Trophoblast cell (in vitro differentiated cells and primary cell): ENCODE data around the gene CADPS2.

Experiments used
- DNase-seq, 2 donors: peaks; one replicate each; pipeline ENCODE4 v3.0.0-alpha.2; 2016
- H2AFZ ChIP-seq: 2 replicates; pipeline ENCODE4 v1.6.1; 2013; ENCODE audit warnings: low read length, moderate library complexity, mild to moderate bottlenecking; ENCODE audit not compliant: insufficient read depth, poor library complexity
- H2AK5ac ChIP-seq: 2 replicates; pipeline ENCODE4 v1.6.1; 2013; ENCODE audit warnings: mild to moderate bottlenecking, low read length
- H2BK120ac ChIP-seq: 2 replicates; pipeline ENCODE4 v1.6.1; 2013; ENCODE audit warnings: low read length, mild to moderate bottlenecking, moderate library complexity; ENCODE audit not compliant: insufficient read depth, poor library complexity
- H2BK12ac ChIP-seq: 2 replicates; pipeline ENCODE4 v1.6.1; 2013; ENCODE audit warnings: mild to moderate bottlenecking, low read length, moderate library complexity
- H2BK5ac ChIP-seq: 2 replicates; pipeline ENCODE4 v1.6.1; 2013; ENCODE audit warnings: low read length, low read depth, moderate library complexity, mild to moderate bottlenecking; ENCODE audit not compliant: poor library complexity
- H3K14ac ChIP-seq: 2 replicates; pipeline ENCODE4 v1.6.1; 2013; ENCODE audit warnings: mild to moderate bottlenecking, low read length
- H3K18ac ChIP-seq: 2 replicates; pipeline ENCODE4 v1.6.1; 2013; ENCODE audit warnings: mild to moderate bottlenecking, low read length
- H3K23ac ChIP-seq: 2 replicates; pipeline ENCODE4 v1.6.1; 2013; ENCODE audit warnings: low read length
- H3K27ac ChIP-seq: 2 replicates; pipeline ENCODE4 v1.5.1; 2013; ENCODE audit warnings: low read depth, mild to moderate bottlenecking, inconsistent platforms, low read length, moderate library complexity
- H3K27me3 ChIP-seq: 2 replicates; pipeline ENCODE4 v1.6.1; 2013; ENCODE audit warnings: inconsistent platforms, mild to moderate bottlenecking, low read length, moderate library complexity; ENCODE audit not compliant: insufficient read depth
- H3K36me3 ChIP-seq, 2 experiments: 1 replicate in 1 of 2; 2 replicates in 1 of 2; pipeline ENCODE4 v1.6.1; 2013; ENCODE audit warnings: low read length in 2 of 2, mild to moderate bottlenecking in 2 of 2, moderate library complexity in 1 of 2; ENCODE audit not compliant: insufficient read depth in 2 of 2, control insufficient read depth in 1 of 2
- H3K4ac ChIP-seq: 2 replicates; pipeline ENCODE4 v1.6.1; 2013; ENCODE audit warnings: low read depth, mild to moderate bottlenecking, low read length, moderate library complexity
- H3K4me1 ChIP-seq, 2 experiments: 1 replicate in 1 of 2; 2 replicates in 1 of 2; pipeline ENCODE4 v1.6.1; 2013; ENCODE audit warnings: low read length in 2 of 2, mild to moderate bottlenecking in 2 of 2, moderate library complexity in 1 of 2; ENCODE audit not compliant: insufficient read depth in 2 of 2, control insufficient read depth in 1 of 2
- H3K4me2 ChIP-seq: 2 replicates; pipeline ENCODE4 v1.6.1; 2013; ENCODE audit warnings: inconsistent platforms, mild to moderate bottlenecking, low read length, moderate library complexity
- H3K4me3 ChIP-seq: 2 replicates; pipeline ENCODE4 v1.5.1; 2013; ENCODE audit warnings: mild to moderate bottlenecking, low read depth, low read length, inconsistent platforms
- H3K79me1 ChIP-seq: one replicate; pipeline ENCODE4 v1.6.1; 2013; ENCODE audit warnings: low read length
- H3K79me2 ChIP-seq: 2 replicates; pipeline ENCODE4 v1.6.1; 2013; ENCODE audit warnings: low read length, mild to moderate bottlenecking; ENCODE audit not compliant: control insufficient read depth, insufficient read depth, poor library complexity
- H3K9ac ChIP-seq: 2 replicates; pipeline ENCODE4 v1.6.1; 2013; ENCODE audit warnings: mild to moderate bottlenecking, low read length
- H3K9me3 ChIP-seq: 2 replicates; pipeline ENCODE4 v1.6.1; 2013; ENCODE audit warnings: low read depth, mild to moderate bottlenecking, control low read depth, inconsistent platforms, low read length; ENCODE audit not compliant: insufficient read depth
- H4K12ac ChIP-seq: 2 replicates; pipeline ENCODE4 v1.6.1; 2013; ENCODE audit warnings: low read depth, mild to moderate bottlenecking, low read length, moderate library complexity
- H4K8ac ChIP-seq: 2 replicates; pipeline ENCODE4 v1.6.1; 2013; ENCODE audit warnings: low read depth, mild to moderate bottlenecking, low read length, moderate library complexity
- H4K91ac ChIP-seq: one replicate; pipeline ENCODE4 v1.6.1; 2013; ENCODE audit warnings: low read depth, mild to moderate bottlenecking, low read length, moderate library complexity
- WGBS: extraction: QIAGEN DNeasy Blood & Tissue Kit; methylation state at CpG from one replicate; pipeline ENCODE4 v1.1.7; 2013; ENCODE audit warnings: missing lambda C conversion rate; ENCODE audit not compliant: insufficient read length, insufficient coverage; ENCODE audit errors: extremely low coverage; 5-methylcytosine and 5-hydroxymethylcytosine counted together

The CADPS2 gene

GRCh38 chr7:122543891-122544290 lies 342.4 kb downstream of the CADPS2 start:
- peak in 1 of 2 donors; percentile 68 for DNase-seq
- H3K79me2 ChIP-seq = no peaks in the 10 kb centered on the region
- WGBS = no CpG with 5 or more reads among the region's 2 CpGs

DNA sequence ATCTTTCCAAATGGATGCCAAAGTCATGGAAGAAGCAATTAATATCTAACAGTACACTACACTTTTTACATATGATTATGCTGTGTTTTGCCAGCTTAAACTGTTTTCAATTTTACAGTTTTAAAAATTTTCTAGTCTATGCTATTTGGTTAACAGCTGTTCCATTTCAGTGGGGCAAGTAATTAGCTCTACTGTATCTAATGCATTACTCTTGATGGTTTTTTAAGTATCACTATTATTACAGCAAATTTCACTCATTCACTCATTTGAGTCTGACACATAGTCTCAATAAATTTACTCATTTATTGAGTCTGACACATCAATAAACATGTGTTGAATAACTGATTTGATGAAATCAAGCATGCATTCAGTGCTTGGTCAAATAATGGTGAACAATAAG lies 343.1 kb downstream of the CADPS2 start:
- no peak overlapping the region for H2BK12ac ChIP-seq
- H3K36me3 ChIP-seq = no peaks in the 10 kb centered on the region
- no peak overlapping the region for H4K12ac ChIP-seq
- H3K79me2 ChIP-seq = no peaks in the 10 kb centered on the region
- H2AFZ ChIP-seq = no peak overlapping the region
- no peak overlapping the region for H3K18ac ChIP-seq
- no peak overlapping the region for H3K9ac ChIP-seq
- no peaks in the 10 kb centered on the region for H3K79me1 ChIP-seq
- H3K4me3 ChIP-seq = no peak overlapping the region
- H3K27ac ChIP-seq = no peak overlapping the region
- H3K4me2 ChIP-seq = no peak overlapping the region
- H3K27me3 ChIP-seq = no peaks in the 10 kb centered on the region
- no peak overlapping the region for H4K91ac ChIP-seq
- H2BK120ac ChIP-seq = no peak overlapping the region
- H3K23ac ChIP-seq = no peak overlapping the region
- H3K4me1 ChIP-seq = no peaks in the 10 kb centered on the region
- no peak overlapping the region for H3K4ac ChIP-seq
- no peak overlapping the region for H2BK5ac ChIP-seq
- no peak overlapping the region for H2AK5ac ChIP-seq
- H3K9me3 ChIP-seq = no peaks in the 10 kb centered on the region
- H4K8ac ChIP-seq = no peak overlapping the region
- H3K14ac ChIP-seq = no peak overlapping the region
- DNase-seq = no peak

More at GRCh38 chr7:122543891-122544290, 342.4 kb downstream of the CADPS2 start:
- H2BK5ac ChIP-seq = no peak overlapping the region
- H3K27me3 ChIP-seq = no peaks in the 10 kb centered on the region
- no peak overlapping the region for H3K4ac ChIP-seq
- H3K9ac ChIP-seq = no peak overlapping the region
- H4K91ac ChIP-seq = no peak overlapping the region
- no peak overlapping the region for H4K8ac ChIP-seq
- H3K9me3 ChIP-seq = no peaks in the 10 kb centered on the region
- no peaks in the 10 kb centered on the region for H3K4me1 ChIP-seq
- no peak overlapping the region for H4K12ac ChIP-seq
- H2BK120ac ChIP-seq = no peak overlapping the region
- H3K23ac ChIP-seq = no peak overlapping the region
- no peak overlapping the region for H3K18ac ChIP-seq
- H3K79me1 ChIP-seq = no peaks in the 10 kb centered on the region
- no peak overlapping the region for H3K14ac ChIP-seq
- H2AK5ac ChIP-seq = no peak overlapping the region
- H3K4me3 ChIP-seq = no peak overlapping the region
- no peak overlapping the region for H3K4me2 ChIP-seq
- H2AFZ ChIP-seq = no peak overlapping the region
- no peaks in the 10 kb centered on the region for H3K36me3 ChIP-seq
- no peak overlapping the region for H3K27ac ChIP-seq
- no peak overlapping the region for H2BK12ac ChIP-seq

GRCh38 chr7:122535086-122535485 lies 351.2 kb downstream of the CADPS2 start:
- no peak overlapping the region for H3K4me2 ChIP-seq
- H3K4ac ChIP-seq = no peak overlapping the region
- H3K27ac ChIP-seq = no peak overlapping the region
- WGBS = no CpG with 5 or more reads among the region's 1 CpG
- H4K8ac ChIP-seq = no peak overlapping the region
- H3K79me1 ChIP-seq = no peaks in the 10 kb centered on the region
- no peak overlapping the region for H3K4me3 ChIP-seq
- no peak overlapping the region for H2BK5ac ChIP-seq
- H3K79me2 ChIP-seq = no peaks in the 10 kb centered on the region
- no peak overlapping the region for H3K9ac ChIP-seq
- no peak overlapping the region for H4K12ac ChIP-seq
- no peak overlapping the region for H3K23ac ChIP-seq
- H2BK12ac ChIP-seq = no peak overlapping the region
- H2AFZ ChIP-seq = no peak overlapping the region
- no peaks in the 10 kb centered on the region for H3K9me3 ChIP-seq
- no peak overlapping the region for H4K91ac ChIP-seq
- H2BK120ac ChIP-seq = no peak overlapping the region
- no peaks in the 10 kb centered on the region for H3K27me3 ChIP-seq
- H3K18ac ChIP-seq = no peak overlapping the region
- peak; percentile 18 to 78 for DNase-seq
- no peak overlapping the region for H3K14ac ChIP-seq
- H2AK5ac ChIP-seq = no peak overlapping the region
- H3K4me1 ChIP-seq = no peaks in the 10 kb centered on the region
- no peaks in the 10 kb centered on the region for H3K36me3 ChIP-seq

- H3K14ac ChIP-seq = no peak overlapping the region
Observed at GRCh38 chr7:122532406-122533269, 353.6 kb downstream of the CADPS2 start.

More at GRCh38 chr7:122532406-122533269, 353.6 kb downstream of the CADPS2 start:
- H2BK120ac ChIP-seq = no peak overlapping the region
- H3K4me2 ChIP-seq = no peak overlapping the region
- no peaks in the 10 kb centered on the region for H3K79me1 ChIP-seq
- H3K79me2 ChIP-seq = no peaks in the 10 kb centered on the region
- H3K4me1 ChIP-seq = no peaks in the 10 kb centered on the region
- no peaks in the 10 kb centered on the region for H3K9me3 ChIP-seq
- no peak overlapping the region for H4K12ac ChIP-seq
- no peak overlapping the region for H4K91ac ChIP-seq
- no peaks in the 10 kb centered on the region for H3K27me3 ChIP-seq
- no peak overlapping the region for H2BK12ac ChIP-seq
- H2AK5ac ChIP-seq = no peak overlapping the region
- no peak overlapping the region for H2BK5ac ChIP-seq
- H3K23ac ChIP-seq = no peak overlapping the region
- no peak overlapping the region for H4K8ac ChIP-seq
- H3K36me3 ChIP-seq = no peaks in the 10 kb centered on the region
- no peak overlapping the region for H3K9ac ChIP-seq
- DNase-seq = peak in 1 of 2 donors; percentile 56
- no peak overlapping the region for H3K27ac ChIP-seq
- H2AFZ ChIP-seq = no peak overlapping the region
- no CpG with 5 or more reads among the region's 9 CpGs for WGBS
- no peak overlapping the region for H3K18ac ChIP-seq
- no peak overlapping the region for H3K4me3 ChIP-seq
- no peak overlapping the region for H3K4ac ChIP-seq
